HepG2 (cell line): ENCODE measurements around the gene PRPSAP1. TPM values are rescaled to one million over a fixed set of nuclear protein-coding genes. Genes with fewer than 3 reads are reported as not detected.

Experiments
- BORCS8-MEF2B ChIP-seq: sonication (generic); formaldehyde crosslinking; IDR thresholded peaks from 2 replicates; pipeline ENCODE4 v1.8.0; 2022; ENCODE audit warnings: mild to moderate bottlenecking, missing genetic modification reagents
- DNMT3B ChIP-seq: conservative IDR thresholded peaks from 2 replicates; pipeline ENCODE4 v1.6.1; 2016; ENCODE audit warnings: missing biosample characterization, control low read depth
- FOSL2 ChIP-seq: sonication (generic); formaldehyde crosslinking; IDR thresholded peaks from 2 replicates; pipeline ENCODE4 v1.4.0; 2020; ENCODE audit warnings: missing genetic modification reagents
- KIAA2018 ChIP-seq: sonication (generic); formaldehyde crosslinking; IDR thresholded peaks from 2 replicates; pipeline ENCODE4 v1.5.0; 2020; ENCODE audit warnings: mild to moderate bottlenecking, missing genetic modification reagents, borderline replicate concordance
- TGIF2 ChIP-seq: IDR thresholded peaks from 2 replicates; pipeline ENCODE4 v1.6.1; 2016; ENCODE audit warnings: control low read depth, missing compliant biosample characterization
- U2AF1 ChIP-seq: fragments of 200-400 bp; formaldehyde crosslinking; optimal IDR thresholded peaks from 2 replicates; pipeline ENCODE3; 2017; ENCODE audit warnings: mild to moderate bottlenecking, low read depth, low read length
- WIZ ChIP-seq: sonication (generic); formaldehyde crosslinking; IDR thresholded peaks from 2 replicates; pipeline ENCODE4 v1.5.1; 2020; ENCODE audit warnings: mild to moderate bottlenecking, missing genetic modification reagents
- ZNF235 ChIP-seq: sonication (generic); formaldehyde crosslinking; IDR thresholded peaks from 2 replicates; pipeline ENCODE4 v1.8.1; 2023; ENCODE audit warnings: mild to moderate bottlenecking, missing genetic modification reagents, borderline replicate concordance
- ZNF280B ChIP-seq: sonication (generic); formaldehyde crosslinking; IDR thresholded peaks from 2 replicates; pipeline ENCODE4 v1.5.0; 2020; ENCODE audit warnings: missing genetic modification reagents, mild to moderate bottlenecking, borderline replicate concordance
- ZNF547 ChIP-seq: sonication (generic); formaldehyde crosslinking; IDR thresholded peaks from 2 replicates; pipeline ENCODE4 v1.5.1; 2020; ENCODE audit warnings: mild to moderate bottlenecking, missing genetic modification reagents
- ZNF549 ChIP-seq: sonication (generic); formaldehyde crosslinking; IDR thresholded peaks from 2 replicates; pipeline ENCODE4 v1.5.0; 2020; ENCODE audit warnings: missing genetic modification reagents
- polyA plus RNA-seq, 8 experiments: library from polyadenylated mRNA; depleted of rRNA in 3 of 8; stranded (reverse) in 7 of 8; unstranded in 1 of 8; fragments of >200 nt; fragmentation: Illumina TruSeq in 4 of 8; extraction: Trizol in 4 of 8; gene quantifications; 2 replicates each; pipeline versions ENCODE4 v1.2.1 to v1.2.3, GENCODE V29; 2011 to 2016; ENCODE audit warnings: low read depth in 4 of 8, missing spikeins in 1 of 8, mixed read lengths in 1 of 8; ENCODE audit not compliant: insufficient read depth in 1 of 8
- total RNA-seq, 5 experiments: library from RNA; depleted of rRNA; stranded (reverse); fragments of >200 nt; fragmentation: Illumina TruSeq; extraction: Trizol; gene quantifications; 2 replicates each; pipeline ENCODE4 v1.2.3, GENCODE V29; 2016; ENCODE audit warnings: low read depth in 1 of 5
- TF ChIP-seq, protein P1 (sequence below): IDR thresholded peaks from 2 replicates; pipeline ENCODE4 v1.6.1; 2016; ENCODE audit warnings: low read depth, missing genetic modification reagents, missing compliant biosample characterization

The PRPSAP1 gene
- total and polyA plus RNA-seq, 2 of the 13 experiments (the other 11 are each of a cell fraction or from before 2014, with no cell fraction given) = 91.1 to 314 TPM

- TF ChIP-seq, protein P1, sequence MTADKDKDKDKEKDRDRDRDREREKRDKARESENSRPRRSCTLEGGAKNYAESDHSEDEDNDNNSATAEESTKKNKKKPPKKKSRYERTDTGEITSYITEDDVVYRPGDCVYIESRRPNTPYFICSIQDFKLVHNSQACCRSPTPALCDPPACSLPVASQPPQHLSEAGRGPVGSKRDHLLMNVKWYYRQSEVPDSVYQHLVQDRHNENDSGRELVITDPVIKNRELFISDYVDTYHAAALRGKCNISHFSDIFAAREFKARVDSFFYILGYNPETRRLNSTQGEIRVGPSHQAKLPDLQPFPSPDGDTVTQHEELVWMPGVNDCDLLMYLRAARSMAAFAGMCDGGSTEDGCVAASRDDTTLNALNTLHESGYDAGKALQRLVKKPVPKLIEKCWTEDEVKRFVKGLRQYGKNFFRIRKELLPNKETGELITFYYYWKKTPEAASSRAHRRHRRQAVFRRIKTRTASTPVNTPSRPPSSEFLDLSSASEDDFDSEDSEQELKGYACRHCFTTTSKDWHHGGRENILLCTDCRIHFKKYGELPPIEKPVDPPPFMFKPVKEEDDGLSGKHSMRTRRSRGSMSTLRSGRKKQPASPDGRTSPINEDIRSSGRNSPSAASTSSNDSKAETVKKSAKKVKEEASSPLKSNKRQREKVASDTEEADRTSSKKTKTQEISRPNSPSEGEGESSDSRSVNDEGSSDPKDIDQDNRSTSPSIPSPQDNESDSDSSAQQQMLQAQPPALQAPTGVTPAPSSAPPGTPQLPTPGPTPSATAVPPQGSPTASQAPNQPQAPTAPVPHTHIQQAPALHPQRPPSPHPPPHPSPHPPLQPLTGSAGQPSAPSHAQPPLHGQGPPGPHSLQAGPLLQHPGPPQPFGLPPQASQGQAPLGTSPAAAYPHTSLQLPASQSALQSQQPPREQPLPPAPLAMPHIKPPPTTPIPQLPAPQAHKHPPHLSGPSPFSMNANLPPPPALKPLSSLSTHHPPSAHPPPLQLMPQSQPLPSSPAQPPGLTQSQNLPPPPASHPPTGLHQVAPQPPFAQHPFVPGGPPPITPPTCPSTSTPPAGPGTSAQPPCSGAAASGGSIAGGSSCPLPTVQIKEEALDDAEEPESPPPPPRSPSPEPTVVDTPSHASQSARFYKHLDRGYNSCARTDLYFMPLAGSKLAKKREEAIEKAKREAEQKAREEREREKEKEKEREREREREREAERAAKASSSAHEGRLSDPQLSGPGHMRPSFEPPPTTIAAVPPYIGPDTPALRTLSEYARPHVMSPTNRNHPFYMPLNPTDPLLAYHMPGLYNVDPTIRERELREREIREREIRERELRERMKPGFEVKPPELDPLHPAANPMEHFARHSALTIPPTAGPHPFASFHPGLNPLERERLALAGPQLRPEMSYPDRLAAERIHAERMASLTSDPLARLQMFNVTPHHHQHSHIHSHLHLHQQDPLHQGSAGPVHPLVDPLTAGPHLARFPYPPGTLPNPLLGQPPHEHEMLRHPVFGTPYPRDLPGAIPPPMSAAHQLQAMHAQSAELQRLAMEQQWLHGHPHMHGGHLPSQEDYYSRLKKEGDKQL (CRISPR knock-in tag) = peak; percentile 91
- 0 out of 2 replicates have a peak, but pooled peaks have one; percentile 44 for TF ChIP-seq KIAA2018 (CRISPR knock-in tag)
- TF ChIP-seq ZNF235 (CRISPR knock-in tag) = peak; percentile 86; the same call in 1 of the 2 replicates
- peak; percentile 16 for TF ChIP-seq U2AF1
- TF ChIP-seq ZNF549 = no peak
- no peak for TF ChIP-seq ZNF280B (CRISPR knock-in tag)
- TF ChIP-seq ZNF547 (CRISPR knock-in tag) = no peak; the same call in 1 of the 2 replicates
- TF ChIP-seq BORCS8-MEF2B (CRISPR knock-in tag) = no peak; the same call in none of the 2 replicates
- no peak for TF ChIP-seq WIZ (CRISPR knock-in tag)
- peak; percentile 93 for TF ChIP-seq TGIF2
- peak; percentile 77 for TF ChIP-seq FOSL2 (CRISPR knock-in tag)
- TF ChIP-seq DNMT3B = peak; percentile 89
Observed at GRCh38 chr17:76376318-76377133, 22.8 kb upstream of the PRPSAP1 start (continued).
